Measurements from ENCODE around the gene PTGDS. TPM values are rescaled to one million over a fixed set of nuclear protein-coding genes. Genes with fewer than 3 reads are reported as not detected.

Gene PTGDS
- polyA plus RNA-seq, 3 donors, result 22.4 to 185 (median 74.9) TPM

GRCh38 chr9:137012694-137013570 lies 35.6 kb downstream of the PTGDS start:
- WGBS, 3 donors, result 86 to 88% (median 88%) methylated on average over 63 to 67 of the region's 67 CpGs
- H3K27ac ChIP-seq (ENCODE audit: low read depth, low read length), result no peak overlapping the region

- 94 to 96% (median 95%) methylated on average over 15 to 20 of the region's 20 CpGs for WGBS, 3 donors
- H3K27ac ChIP-seq (ENCODE audit: low read depth, low read length), result no peak overlapping the region
These were observed 36.3 kb downstream of the PTGDS start for GRCh38 chr9:137013571-137013940.

DNA sequence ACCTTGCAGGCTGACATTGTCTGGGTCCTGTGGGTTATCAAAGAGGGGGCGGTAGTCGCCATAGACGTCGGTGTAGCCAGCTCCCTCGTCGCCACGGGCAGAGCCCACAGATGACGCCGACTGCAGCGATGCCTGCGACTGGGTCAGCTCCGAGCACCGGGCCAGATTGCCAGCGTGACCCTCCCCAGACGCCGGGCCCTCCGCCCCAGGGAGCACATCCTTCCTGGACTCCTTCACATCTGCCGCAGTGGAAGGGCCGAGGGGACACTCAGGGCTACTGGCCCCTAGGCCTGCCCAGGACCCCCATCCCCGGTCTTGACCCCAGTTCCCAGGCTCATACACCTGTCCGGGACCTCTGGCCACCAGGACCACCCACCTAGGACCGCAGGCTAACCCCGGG lies 36.9 kb downstream of the PTGDS start:
- H3K27ac ChIP-seq (ENCODE audit: low read depth, low read length), result no peak overlapping the region
- 92 to 97% (median 94%) methylated on average over 23 of the region's 23 CpGs for WGBS, 3 donors

DNA sequence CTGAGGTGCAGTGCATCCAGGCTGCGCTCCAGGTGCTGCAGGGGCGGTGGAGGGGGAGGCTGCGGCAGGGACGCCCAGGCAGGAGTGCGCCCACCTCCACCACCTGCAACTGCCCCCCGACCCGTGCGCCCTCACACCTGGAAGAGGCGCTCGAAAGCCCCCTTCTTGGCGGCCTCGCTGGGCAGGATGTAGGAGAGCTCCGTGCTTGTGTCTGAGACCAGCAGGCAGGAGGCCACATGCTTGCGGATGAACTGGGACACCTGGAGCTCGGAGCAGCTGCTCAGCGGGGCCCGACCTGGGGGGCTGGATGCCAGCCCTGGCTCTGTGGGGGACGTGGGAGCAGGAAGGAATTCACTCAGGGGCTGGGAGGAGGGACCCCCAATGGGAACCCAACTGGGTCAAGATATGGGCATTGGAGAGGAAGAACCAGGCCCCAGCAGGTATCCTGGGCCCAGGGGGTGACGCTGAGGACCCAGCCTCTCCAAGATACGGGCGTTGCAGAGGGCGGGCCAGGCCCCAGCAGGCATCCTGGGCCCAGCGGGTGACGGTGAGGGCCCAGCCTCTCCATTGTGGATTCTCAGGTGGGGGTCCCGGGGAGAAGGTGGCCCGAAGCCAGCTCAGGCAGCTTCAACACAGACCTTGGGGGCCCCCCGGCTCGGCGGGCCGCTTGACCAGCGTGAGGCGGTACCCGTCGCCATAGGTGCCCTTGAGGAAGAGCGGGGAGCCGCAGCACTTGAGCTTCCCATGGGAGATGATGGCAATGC lies 37.7 kb downstream of the PTGDS start:
- 94 to 97% (median 96%) methylated on average over 35 to 36 of the region's 36 CpGs for WGBS, 3 donors

DNA sequence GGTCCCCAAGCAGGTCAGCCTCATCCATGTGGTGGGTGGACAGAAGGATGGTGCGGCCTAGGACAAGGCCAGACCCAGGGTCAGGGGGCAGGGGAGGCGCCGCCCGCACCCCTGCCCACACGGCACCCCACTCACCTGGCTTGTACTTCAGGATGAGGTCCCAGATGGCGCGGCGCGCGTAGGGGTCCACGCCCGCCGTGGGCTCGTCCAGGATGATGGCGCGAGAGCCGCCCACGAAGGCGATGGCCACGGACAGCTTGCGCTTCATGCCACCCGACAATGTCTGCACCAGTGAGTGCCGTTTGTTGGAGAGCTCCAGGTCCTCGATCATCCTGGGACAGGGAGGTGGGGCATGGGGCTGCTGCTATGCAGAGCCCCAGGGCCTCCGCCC lies 38.2 kb downstream of the PTGDS start:
- no peak overlapping the region for H3K27ac ChIP-seq (ENCODE audit: low read depth, low read length)
- WGBS, 3 donors, result 97 to 98% (median 97%) methylated on average over 24 to 25 of the region's 25 CpGs

More for the DNA sequence above, 37.7 kb downstream of the PTGDS start:
- no peak overlapping the region for H3K27ac ChIP-seq (ENCODE audit: low read depth, low read length)

DNA sequence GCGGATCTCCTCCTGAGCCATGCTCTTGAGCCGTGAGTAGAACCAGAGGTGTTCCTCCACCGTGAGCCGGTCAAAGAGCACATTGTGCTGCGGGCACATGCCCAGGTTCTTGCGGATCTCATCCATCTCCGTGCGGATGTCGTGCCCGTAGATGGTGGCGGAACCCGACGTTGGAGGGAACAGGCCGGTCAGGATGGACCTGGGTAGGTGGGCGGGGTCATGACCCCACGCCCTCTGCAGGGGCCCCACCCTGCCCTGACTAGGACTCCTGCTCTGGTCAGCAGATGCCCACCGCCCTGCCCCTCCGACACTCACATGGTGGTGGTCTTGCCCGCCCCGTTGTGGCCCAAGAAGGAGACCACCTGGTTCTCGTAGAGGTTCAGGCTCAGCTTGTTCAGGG lies 38.7 kb downstream of the PTGDS start:
- 97 to 98% (median 97%) methylated on average over 21 of the region's 21 CpGs for WGBS, 3 donors
- H3K27ac ChIP-seq (ENCODE audit: low read depth, low read length), result no peak overlapping the region

DNA sequence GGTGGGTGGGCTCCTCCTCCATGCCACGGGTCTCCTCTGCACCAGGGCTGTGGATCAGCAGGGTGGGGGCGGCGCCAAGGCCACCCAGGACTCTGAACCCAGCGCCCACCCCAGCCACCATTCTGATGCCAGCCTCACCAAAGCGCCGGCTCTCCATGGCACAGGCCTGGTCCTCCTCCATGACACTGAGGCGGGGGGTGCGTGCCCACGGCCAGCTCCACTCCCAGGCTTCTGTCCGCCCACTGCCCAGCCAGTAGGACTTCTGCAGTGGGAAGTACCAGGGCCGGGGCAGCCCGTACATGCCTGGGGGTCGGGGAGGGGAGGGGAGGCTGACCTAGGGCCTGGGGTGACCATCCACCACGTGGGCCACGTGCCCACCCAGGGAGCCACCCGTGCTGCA lies 39.1 kb downstream of the PTGDS start:
- no peak overlapping the region for H3K27ac ChIP-seq (ENCODE audit: low read depth, low read length)
- WGBS, 3 donors, result 93 to 97% (median 94%) methylated on average over 9 to 16 of the region's 16 CpGs

- no peak overlapping the region for H3K27ac ChIP-seq (ENCODE audit: low read depth, low read length)
- WGBS, 3 donors, result 96 to 97% (median 97%) methylated on average over 28 of the region's 28 CpGs
These were observed 39.8 kb downstream of the PTGDS start for GRCh38 chr9:137017071-137017470.

GRCh38 chr9:137017791-137018497 lies 40.6 kb downstream of the PTGDS start:
- H3K27ac ChIP-seq (ENCODE audit: low read depth, low read length), result no peak overlapping the region
- 92 to 93% (median 92%) methylated on average over 42 to 45 of the region's 45 CpGs for WGBS, 3 donors

DNA sequence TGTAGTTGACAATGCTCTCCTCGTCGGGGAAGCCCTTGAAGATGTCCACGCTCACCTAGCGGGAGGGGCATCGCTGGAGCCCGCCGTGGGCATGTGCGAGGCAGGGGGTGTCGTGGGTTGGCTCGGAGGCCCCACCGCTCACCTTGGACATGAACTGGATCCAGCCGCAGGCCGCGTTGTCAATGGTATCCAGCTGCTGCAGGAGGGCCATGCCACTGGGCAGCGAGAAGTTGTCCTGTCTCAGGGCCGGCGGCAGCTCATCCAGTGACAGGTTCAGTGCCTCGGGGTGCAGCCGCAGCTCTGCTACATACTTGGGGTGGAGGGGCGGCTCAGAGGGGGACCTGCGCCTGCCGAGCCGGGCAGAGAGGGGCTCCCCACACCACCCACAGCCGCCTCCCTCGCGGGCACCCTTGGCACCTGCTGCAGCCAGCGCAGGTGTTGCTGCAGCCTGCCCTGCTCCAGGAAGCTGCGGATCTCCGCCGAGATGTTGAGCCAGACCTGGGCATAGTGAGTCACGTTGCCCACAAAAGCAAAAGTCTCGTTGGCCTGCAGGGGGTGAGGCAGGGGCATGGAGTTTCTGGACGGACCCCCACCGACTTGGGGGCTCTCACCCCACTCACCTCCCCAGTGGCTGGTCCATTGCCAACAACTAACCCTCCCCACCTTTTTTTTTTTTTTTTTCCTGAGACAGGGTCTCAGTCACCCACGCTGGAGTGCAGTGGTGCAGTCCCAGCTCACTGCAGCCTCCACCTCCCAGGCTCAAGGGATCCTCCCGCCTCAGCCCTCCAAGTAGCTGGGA lies 41.7 kb downstream of the PTGDS start:
- no peak overlapping the region for H3K27ac ChIP-seq (ENCODE audit: low read depth, low read length)
- 91 to 94% (median 92%) methylated on average over 31 to 36 of the region's 36 CpGs for WGBS, 3 donors

- H3K27ac ChIP-seq (ENCODE audit: low read depth, low read length), result no peak overlapping the region
- WGBS, 3 donors, result 93 to 94% (median 93%) methylated on average over 32 to 34 of the region's 34 CpGs
These were observed 42.8 kb downstream of the PTGDS start for GRCh38 chr9:137019891-137020683.

- no peak overlapping the region for H3K27ac ChIP-seq (ENCODE audit: low read depth, low read length)
- WGBS, 3 donors, result 93 to 97% (median 95%) methylated on average over 28 to 32 of the region's 32 CpGs
These were observed 43.7 kb downstream of the PTGDS start for GRCh38 chr9:137020771-137021567.

DNA sequence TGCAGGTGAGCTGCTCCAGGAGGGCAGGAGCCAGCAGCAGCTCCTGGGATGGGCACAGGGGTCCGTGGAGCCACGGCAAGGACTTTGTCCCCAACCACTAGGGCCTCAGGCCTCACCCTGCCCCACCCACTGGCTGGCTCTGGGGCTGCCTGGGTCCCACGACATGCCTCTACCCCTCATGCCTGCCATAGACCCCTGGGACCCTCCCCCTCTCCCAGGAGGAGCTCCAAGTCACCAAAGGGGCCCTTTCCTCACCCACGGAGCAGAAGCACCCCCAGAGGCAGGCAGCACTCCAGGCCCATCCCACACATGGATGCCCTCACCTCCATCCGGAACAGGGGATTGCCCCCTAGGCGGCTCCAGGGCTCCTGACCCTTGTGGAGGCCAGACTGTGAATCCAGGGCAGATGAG lies 44.3 kb downstream of the PTGDS start:
- H3K27ac ChIP-seq (ENCODE audit: low read depth, low read length), result no peak overlapping the region
- WGBS, 3 donors, result 87 to 94% (median 92%) methylated on average over 4 to 6 of the region's 6 CpGs

DNA sequence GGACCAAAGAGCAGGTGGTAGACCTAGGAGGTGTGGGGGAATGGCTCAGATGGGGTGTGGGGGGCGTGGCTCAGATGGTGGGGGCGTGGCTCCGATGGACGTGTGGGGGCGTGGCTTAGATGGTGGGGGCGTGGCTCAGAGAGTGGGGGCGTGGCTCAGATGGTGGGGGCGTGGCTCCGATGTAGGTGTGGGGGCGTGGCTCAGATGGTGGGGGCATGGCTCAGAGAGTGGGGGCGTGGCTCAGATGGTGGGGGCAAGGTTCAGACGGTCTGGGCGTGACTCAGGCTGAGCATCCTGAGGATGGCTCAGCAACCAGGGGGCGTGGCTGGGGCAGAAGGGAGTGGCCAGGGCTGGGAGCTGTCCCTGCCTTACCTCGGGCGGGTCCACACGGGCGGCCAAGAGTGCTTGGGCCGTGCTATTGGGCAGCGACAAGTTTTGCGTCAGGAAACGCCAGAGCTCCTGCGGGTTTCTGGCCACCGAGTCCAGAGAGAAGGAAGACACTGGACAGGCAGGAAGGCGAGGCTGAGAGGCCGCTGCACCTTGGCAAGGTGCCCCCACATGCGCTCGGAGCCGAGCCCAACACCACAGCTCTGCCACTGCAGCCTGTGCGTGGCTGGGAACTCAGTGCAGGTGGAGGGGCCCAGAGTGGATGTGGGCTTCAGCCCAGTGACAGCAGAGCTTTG lies 44.8 kb downstream of the PTGDS start:
- H3K27ac ChIP-seq (ENCODE audit: low read depth, low read length), result no peak overlapping the region

GRCh38 chr9:137022662-137023008 lies 45.3 kb downstream of the PTGDS start:
- H3K27ac ChIP-seq (ENCODE audit: low read depth, low read length), result no peak overlapping the region
- WGBS, 3 donors, result 91 to 92% (median 92%) methylated on average over 23 of the region's 23 CpGs

More for the DNA sequence above, 44.8 kb downstream of the PTGDS start:
- 52 to 68% (median 58%) methylated on average over 26 to 30 of the region's 30 CpGs for WGBS, 3 donors

GRCh38 chr9:137023157-137023556 lies 45.9 kb downstream of the PTGDS start:
- H3K27ac ChIP-seq (ENCODE audit: low read depth, low read length), result no peak overlapping the region
- WGBS, 3 donors, result 72 to 83% (median 75%) methylated on average over 7 of the region's 7 CpGs

All from adipose tissue (tissue), 3 donors.